ENCODE measurements around the gene PHF21B.

DNA sequence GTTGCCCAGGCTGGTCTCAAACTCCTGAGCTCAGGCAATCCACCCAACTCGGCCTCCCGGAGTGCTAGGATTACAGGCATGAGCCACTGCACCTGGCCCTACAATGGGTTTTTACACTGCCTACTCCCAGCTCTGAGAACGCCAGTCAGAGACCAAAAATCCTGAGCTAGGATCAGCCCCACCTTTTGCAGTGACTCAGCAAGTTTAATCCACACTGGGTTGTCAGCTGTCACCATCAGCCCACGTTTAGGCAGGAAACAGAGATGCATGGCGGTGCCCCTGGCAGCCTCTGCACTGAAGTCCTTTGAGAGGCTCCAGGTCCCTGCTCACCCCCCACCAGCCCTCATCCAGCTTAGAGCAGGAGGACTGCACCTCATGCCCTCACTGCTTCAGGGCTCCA is 139.8 kb downstream of the PHF21B start:
- TF ChIP-seq CREB1 (CRISPR knock-in tag; IDR thresholded peaks at IDR 0.05; ENCODE audit: low read depth) (no peak), JUNB (IDR thresholded peaks at IDR 0.05; ENCODE audit: unreplicated experiment) (no peak), EZH2phosphoT487 (IDR thresholded peaks at IDR 0.05; ENCODE audit: unreplicated experiment) (no peak), EZH2 (IDR thresholded peaks at IDR 0.05; ENCODE audit: low read depth, unreplicated experiment) (no peak), POLR2AphosphoS5 (IDR thresholded peaks at IDR 0.05; ENCODE audit: low read depth) (no peak), NANOG (IDR thresholded peaks at IDR 0.05; ENCODE audit: borderline replicate concordance) (no peak)
- TF ChIP-seq, protein P1, sequence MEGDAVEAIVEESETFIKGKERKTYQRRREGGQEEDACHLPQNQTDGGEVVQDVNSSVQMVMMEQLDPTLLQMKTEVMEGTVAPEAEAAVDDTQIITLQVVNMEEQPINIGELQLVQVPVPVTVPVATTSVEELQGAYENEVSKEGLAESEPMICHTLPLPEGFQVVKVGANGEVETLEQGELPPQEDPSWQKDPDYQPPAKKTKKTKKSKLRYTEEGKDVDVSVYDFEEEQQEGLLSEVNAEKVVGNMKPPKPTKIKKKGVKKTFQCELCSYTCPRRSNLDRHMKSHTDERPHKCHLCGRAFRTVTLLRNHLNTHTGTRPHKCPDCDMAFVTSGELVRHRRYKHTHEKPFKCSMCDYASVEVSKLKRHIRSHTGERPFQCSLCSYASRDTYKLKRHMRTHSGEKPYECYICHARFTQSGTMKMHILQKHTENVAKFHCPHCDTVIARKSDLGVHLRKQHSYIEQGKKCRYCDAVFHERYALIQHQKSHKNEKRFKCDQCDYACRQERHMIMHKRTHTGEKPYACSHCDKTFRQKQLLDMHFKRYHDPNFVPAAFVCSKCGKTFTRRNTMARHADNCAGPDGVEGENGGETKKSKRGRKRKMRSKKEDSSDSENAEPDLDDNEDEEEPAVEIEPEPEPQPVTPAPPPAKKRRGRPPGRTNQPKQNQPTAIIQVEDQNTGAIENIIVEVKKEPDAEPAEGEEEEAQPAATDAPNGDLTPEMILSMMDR (conservative IDR thresholded peaks at IDR 0.05; ENCODE audit: low read depth in 2 of 2): no peak
- TF ChIP-seq, protein P2, sequence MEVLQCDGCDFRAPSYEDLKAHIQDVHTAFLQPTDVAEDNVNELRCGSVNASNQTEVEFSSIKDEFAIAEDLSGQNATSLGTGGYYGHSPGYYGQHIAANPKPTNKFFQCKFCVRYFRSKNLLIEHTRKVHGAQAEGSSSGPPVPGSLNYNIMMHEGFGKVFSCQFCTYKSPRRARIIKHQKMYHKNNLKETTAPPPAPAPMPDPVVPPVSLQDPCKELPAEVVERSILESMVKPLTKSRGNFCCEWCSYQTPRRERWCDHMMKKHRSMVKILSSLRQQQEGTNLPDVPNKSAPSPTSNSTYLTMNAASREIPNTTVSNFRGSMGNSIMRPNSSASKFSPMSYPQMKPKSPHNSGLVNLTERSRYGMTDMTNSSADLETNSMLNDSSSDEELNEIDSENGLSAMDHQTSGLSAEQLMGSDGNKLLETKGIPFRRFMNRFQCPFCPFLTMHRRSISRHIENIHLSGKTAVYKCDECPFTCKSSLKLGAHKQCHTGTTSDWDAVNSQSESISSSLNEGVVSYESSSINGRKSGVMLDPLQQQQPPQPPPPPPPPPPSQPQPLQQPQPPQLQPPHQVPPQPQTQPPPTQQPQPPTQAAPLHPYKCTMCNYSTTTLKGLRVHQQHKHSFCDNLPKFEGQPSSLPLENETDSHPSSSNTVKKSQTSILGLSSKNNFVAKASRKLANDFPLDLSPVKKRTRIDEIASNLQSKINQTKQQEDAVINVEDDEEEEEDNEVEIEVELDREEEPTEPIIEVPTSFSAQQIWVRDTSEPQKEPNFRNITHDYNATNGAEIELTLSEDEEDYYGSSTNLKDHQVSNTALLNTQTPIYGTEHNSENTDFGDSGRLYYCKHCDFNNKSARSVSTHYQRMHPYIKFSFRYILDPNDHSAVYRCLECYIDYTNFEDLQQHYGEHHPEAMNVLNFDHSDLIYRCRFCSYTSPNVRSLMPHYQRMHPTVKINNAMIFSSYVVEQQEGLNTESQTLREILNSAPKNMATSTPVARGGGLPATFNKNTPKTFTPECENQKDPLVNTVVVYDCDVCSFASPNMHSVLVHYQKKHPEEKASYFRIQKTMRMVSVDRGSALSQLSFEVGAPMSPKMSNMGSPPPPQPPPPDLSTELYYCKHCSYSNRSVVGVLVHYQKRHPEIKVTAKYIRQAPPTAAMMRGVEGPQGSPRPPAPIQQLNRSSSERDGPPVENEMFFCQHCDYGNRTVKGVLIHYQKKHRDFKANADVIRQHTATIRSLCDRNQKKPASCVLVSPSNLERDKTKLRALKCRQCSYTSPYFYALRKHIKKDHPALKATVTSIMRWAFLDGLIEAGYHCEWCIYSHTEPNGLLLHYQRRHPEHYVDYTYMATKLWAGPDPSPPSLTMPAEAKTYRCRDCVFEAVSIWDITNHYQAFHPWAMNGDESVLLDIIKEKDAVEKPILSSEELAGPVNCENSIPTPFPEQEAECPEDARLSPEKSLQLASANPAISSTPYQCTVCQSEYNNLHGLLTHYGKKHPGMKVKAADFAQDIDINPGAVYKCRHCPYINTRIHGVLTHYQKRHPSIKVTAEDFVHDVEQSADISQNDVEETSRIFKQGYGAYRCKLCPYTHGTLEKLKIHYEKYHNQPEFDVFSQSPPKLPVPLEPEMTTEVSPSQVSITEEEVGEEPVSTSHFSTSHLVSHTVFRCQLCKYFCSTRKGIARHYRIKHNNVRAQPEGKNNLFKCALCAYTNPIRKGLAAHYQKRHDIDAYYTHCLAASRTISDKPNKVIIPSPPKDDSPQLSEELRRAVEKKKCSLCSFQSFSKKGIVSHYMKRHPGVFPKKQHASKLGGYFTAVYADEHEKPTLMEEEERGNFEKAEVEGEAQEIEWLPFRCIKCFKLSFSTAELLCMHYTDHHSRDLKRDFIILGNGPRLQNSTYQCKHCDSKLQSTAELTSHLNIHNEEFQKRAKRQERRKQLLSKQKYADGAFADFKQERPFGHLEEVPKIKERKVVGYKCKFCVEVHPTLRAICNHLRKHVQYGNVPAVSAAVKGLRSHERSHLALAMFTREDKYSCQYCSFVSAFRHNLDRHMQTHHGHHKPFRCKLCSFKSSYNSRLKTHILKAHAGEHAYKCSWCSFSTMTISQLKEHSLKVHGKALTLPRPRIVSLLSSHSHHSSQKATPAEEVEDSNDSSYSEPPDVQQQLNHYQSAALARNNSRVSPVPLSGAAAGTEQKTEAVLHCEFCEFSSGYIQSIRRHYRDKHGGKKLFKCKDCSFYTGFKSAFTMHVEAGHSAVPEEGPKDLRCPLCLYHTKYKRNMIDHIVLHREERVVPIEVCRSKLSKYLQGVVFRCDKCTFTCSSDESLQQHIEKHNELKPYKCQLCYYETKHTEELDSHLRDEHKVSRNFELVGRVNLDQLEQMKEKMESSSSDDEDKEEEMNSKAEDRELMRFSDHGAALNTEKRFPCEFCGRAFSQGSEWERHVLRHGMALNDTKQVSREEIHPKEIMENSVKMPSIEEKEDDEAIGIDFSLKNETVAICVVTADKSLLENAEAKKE (CRISPR knock-in tag; IDR thresholded peaks at IDR 0.05): no peak
- TF ChIP-seq, protein P3, sequence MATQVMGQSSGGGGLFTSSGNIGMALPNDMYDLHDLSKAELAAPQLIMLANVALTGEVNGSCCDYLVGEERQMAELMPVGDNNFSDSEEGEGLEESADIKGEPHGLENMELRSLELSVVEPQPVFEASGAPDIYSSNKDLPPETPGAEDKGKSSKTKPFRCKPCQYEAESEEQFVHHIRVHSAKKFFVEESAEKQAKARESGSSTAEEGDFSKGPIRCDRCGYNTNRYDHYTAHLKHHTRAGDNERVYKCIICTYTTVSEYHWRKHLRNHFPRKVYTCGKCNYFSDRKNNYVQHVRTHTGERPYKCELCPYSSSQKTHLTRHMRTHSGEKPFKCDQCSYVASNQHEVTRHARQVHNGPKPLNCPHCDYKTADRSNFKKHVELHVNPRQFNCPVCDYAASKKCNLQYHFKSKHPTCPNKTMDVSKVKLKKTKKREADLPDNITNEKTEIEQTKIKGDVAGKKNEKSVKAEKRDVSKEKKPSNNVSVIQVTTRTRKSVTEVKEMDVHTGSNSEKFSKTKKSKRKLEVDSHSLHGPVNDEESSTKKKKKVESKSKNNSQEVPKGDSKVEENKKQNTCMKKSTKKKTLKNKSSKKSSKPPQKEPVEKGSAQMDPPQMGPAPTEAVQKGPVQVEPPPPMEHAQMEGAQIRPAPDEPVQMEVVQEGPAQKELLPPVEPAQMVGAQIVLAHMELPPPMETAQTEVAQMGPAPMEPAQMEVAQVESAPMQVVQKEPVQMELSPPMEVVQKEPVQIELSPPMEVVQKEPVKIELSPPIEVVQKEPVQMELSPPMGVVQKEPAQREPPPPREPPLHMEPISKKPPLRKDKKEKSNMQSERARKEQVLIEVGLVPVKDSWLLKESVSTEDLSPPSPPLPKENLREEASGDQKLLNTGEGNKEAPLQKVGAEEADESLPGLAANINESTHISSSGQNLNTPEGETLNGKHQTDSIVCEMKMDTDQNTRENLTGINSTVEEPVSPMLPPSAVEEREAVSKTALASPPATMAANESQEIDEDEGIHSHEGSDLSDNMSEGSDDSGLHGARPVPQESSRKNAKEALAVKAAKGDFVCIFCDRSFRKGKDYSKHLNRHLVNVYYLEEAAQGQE (IDR thresholded peaks at IDR 0.05; ENCODE audit: unreplicated experiment): no peak
